HepG2 (cell line): ENCODE results near the gene NSFL1C. TPM values are rescaled to one million over a fixed set of nuclear protein-coding genes. Genes with fewer than 3 reads are reported as not detected.

ENCODE experiments used
- AGO1 ChIP-seq: fragments of 200-400 bp; formaldehyde crosslinking; IDR thresholded peaks from 2 replicates; pipeline ENCODE4 v1.6.1; 2017; ENCODE audit warnings: mild to moderate bottlenecking, low read depth, low read length, moderate library complexity; ENCODE audit not compliant: poor library complexity, severe bottlenecking
- HNF4A ChIP-seq: sonication (generic); formaldehyde crosslinking; IDR thresholded peaks from 2 replicates; pipeline ENCODE4 v1.4.0; 2020; ENCODE audit warnings: missing genetic modification reagents
- IRF2 ChIP-seq: IDR thresholded peaks from 2 replicates; pipeline ENCODE4 v1.6.1; 2018; ENCODE audit warnings: missing genetic modification reagents, missing compliant biosample characterization
- IRX3 ChIP-seq: sonication (generic); formaldehyde crosslinking; IDR thresholded peaks from 2 replicates; pipeline ENCODE4 v1.8.1; 2023; ENCODE audit warnings: mild to moderate bottlenecking, low read depth, missing genetic modification reagents, borderline replicate concordance
- JUND ChIP-seq: sonication (generic); formaldehyde crosslinking; IDR thresholded peaks from 2 replicates; pipeline ENCODE4 v1.8.0; 2022; ENCODE audit warnings: mild to moderate bottlenecking, missing genetic modification reagents
- KLF16 ChIP-seq, 2 experiments: sonication (generic) in 1 of 2; formaldehyde crosslinking in 1 of 2; IDR thresholded peaks; 2 replicates each; pipeline versions ENCODE4 v1.6.1 to v1.8.0; 2016 to 2023; ENCODE audit warnings: missing genetic modification reagents in 2 of 2, missing compliant biosample characterization in 1 of 2
- MAFK ChIP-seq, 2 experiments: IDR thresholded peaks in 1 of 2; conservative IDR thresholded peaks in 1 of 2; 2 replicates each; pipeline ENCODE4 v1.6.1; 2011; ENCODE audit warnings: improper control_type of control experiment in 2 of 2, low read length in 2 of 2
- MEF2D ChIP-seq: sonication (generic); formaldehyde crosslinking; IDR thresholded peaks from 2 replicates; pipeline ENCODE4 v1.5.1; 2020; ENCODE audit warnings: mild to moderate bottlenecking, missing genetic modification reagents
- NFATC3 ChIP-seq: sonication (generic); formaldehyde crosslinking; IDR thresholded peaks from 2 replicates; pipeline ENCODE4 v1.5.1; 2020; ENCODE audit warnings: mild to moderate bottlenecking, missing genetic modification reagents
- PHF21A ChIP-seq: sonication (generic); formaldehyde crosslinking; IDR thresholded peaks from 2 replicates; pipeline ENCODE4 v1.5.0; 2020; ENCODE audit warnings: mild to moderate bottlenecking, missing genetic modification reagents
- RARA ChIP-seq: IDR thresholded peaks from 2 replicates; pipeline ENCODE4 v1.6.1; 2016; ENCODE audit warnings: missing genetic modification reagents, missing compliant biosample characterization
- REST ChIP-seq, 2 experiments: IDR thresholded peaks; 2 replicates each; pipeline ENCODE4 v1.6.1; 2011 to 2012; ENCODE audit warnings: low read length in 2 of 2, borderline replicate concordance in 1 of 2, low read depth in 1 of 2, mild to moderate bottlenecking in 1 of 2, moderate library complexity in 1 of 2
- SAP130 ChIP-seq: IDR thresholded peaks from 2 replicates; pipeline ENCODE4 v1.6.1; 2016; ENCODE audit warnings: low read depth
- SMAD3 ChIP-seq: sonication (generic); formaldehyde crosslinking; IDR thresholded peaks from 2 replicates; pipeline ENCODE4 v1.4.0; 2020; ENCODE audit warnings: missing genetic modification reagents
- ZEB1 ChIP-seq: IDR thresholded peaks from 2 replicates; pipeline ENCODE4 v1.6.1; 2012; ENCODE audit warnings: mild to moderate bottlenecking, low read depth, inconsistent platforms; ENCODE audit not compliant: insufficient replicate concordance
- ZNF34 ChIP-seq: sonication (generic); formaldehyde crosslinking; IDR thresholded peaks from 2 replicates; pipeline ENCODE4 v1.4.0; 2020; ENCODE audit warnings: mild to moderate bottlenecking, missing genetic modification reagents, borderline replicate concordance
- ZNF605 ChIP-seq: sonication (generic); formaldehyde crosslinking; IDR thresholded peaks from 2 replicates; pipeline ENCODE4 v1.8.0; 2022; ENCODE audit warnings: mild to moderate bottlenecking, missing genetic modification reagents
- polyA plus RNA-seq, 8 experiments: library from polyadenylated mRNA; depleted of rRNA in 3 of 8; stranded (reverse) in 7 of 8; unstranded in 1 of 8; fragments of >200 nt; fragmentation: Illumina TruSeq in 4 of 8; extraction: Trizol in 4 of 8; gene quantifications; 2 replicates each; pipeline versions ENCODE4 v1.2.1 to v1.2.3, GENCODE V29; 2011 to 2016; ENCODE audit warnings: low read depth in 4 of 8, missing spikeins in 1 of 8, mixed read lengths in 1 of 8; ENCODE audit not compliant: insufficient read depth in 1 of 8
- total RNA-seq, 5 experiments: library from RNA; depleted of rRNA; stranded (reverse); fragments of >200 nt; fragmentation: Illumina TruSeq; extraction: Trizol; gene quantifications; 2 replicates each; pipeline ENCODE4 v1.2.3, GENCODE V29; 2016; ENCODE audit warnings: low read depth in 1 of 5
- TF ChIP-seq, protein P1 (sequence below): fragments of 450-650 bp; IDR thresholded peaks from 2 replicates; pipeline ENCODE4 v1.6.1; 2017
- TF ChIP-seq, protein P2 (sequence below): sonication (generic); formaldehyde crosslinking; IDR thresholded peaks from 2 replicates; pipeline ENCODE4 v1.5.0; 2020; ENCODE audit warnings: missing genetic modification reagents

Gene NSFL1C
- total and polyA plus RNA-seq, 2 of the 13 experiments (the other 11 are each of a cell fraction or from before 2014, with no cell fraction given): 22.9 to 62.7 TPM

DNA sequence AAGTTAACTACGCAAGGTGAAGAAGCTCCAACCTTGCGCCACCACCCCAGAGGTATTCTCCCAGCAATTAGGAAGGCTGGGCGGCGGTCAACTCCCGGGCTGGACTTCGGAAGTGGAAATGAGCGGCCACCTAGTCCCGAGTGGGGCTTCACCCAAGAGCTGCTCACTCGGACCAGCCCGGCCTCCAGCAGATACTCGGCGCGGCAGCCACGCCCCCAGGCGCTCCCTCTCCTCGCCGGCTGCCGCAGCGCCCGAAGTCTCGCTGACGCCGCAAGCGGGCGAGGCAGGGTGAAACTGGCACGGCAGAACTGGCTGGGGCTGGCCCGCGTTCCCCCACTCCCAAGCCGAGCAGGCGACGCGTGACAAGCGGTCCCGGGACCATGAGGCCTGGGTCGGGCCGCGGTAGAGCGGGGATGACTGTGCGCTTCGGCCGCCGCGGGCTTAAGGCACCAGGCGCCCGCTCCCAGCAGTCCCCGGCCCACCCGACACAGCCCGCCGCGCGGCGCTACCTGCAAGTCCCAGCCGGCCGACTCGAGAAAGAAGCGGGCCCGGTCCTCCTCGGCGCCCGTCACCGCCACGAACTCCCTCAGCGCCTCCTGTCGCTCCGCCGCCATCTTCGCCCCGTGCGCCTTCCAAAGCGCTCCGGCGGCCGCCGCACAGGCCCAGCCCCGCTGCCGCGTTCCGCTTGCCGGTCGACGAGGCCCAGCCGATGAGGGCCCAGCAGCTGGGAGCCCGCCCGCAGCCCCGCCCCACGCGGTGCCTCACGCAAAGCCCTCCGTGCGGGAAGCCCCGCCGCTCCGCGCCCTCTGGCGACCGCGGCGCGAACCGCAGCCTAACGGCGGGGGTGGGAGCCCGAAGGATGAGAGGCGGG is at the start of gene NSFL1C (continued):
- TF ChIP-seq, protein P1, sequence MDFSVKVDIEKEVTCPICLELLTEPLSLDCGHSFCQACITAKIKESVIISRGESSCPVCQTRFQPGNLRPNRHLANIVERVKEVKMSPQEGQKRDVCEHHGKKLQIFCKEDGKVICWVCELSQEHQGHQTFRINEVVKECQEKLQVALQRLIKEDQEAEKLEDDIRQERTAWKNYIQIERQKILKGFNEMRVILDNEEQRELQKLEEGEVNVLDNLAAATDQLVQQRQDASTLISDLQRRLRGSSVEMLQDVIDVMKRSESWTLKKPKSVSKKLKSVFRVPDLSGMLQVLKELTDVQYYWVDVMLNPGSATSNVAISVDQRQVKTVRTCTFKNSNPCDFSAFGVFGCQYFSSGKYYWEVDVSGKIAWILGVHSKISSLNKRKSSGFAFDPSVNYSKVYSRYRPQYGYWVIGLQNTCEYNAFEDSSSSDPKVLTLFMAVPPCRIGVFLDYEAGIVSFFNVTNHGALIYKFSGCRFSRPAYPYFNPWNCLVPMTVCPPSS: no peak
- TF ChIP-seq, protein P2, sequence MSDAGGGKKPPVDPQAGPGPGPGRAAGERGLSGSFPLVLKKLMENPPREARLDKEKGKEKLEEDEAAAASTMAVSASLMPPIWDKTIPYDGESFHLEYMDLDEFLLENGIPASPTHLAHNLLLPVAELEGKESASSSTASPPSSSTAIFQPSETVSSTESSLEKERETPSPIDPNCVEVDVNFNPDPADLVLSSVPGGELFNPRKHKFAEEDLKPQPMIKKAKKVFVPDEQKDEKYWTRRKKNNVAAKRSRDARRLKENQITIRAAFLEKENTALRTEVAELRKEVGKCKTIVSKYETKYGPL: no peak; the same call in 1 of the 2 replicates
- peak; percentile 1 to 37; a peak in 3 of 4 replicates for TF ChIP-seq MAFK (conservative IDR thresholded peaks at IDR 0.05 in 1 of 2, IDR thresholded peaks at IDR 0.05 in 1 of 2; ENCODE audit: low read length in 2 of 2)
- TF ChIP-seq HNF4A (CRISPR knock-in tag): no peak
- peak; percentile 98 for TF ChIP-seq PHF21A (CRISPR knock-in tag)
- peak; percentile 94; the same call in 1 of the 2 replicates for TF ChIP-seq IRF2
- peak; percentile 97; the same call in 1 of the 2 replicates for TF ChIP-seq IRX3 (CRISPR knock-in tag)
- TF ChIP-seq AGO1: peak; percentile 96
- peak in 1 of 2 experiments; percentile 98 for TF ChIP-seq KLF16 (CRISPR knock-in tag; IDR thresholded peaks at IDR 0.05)
- TF ChIP-seq MEF2D (CRISPR knock-in tag): peak; percentile 87
- TF ChIP-seq ZEB1: no peak
- peak; percentile 100 for TF ChIP-seq ZNF34 (CRISPR knock-in tag)
- TF ChIP-seq NFATC3 (CRISPR knock-in tag): no peak
- peak; percentile 95 for TF ChIP-seq ZNF605
- TF ChIP-seq REST (IDR thresholded peaks at IDR 0.05; ENCODE audit: borderline replicate concordance in 1 of 2, low read depth in 1 of 2, low read length in 2 of 2): peak in 1 of 2 experiments; percentile 83; a peak in 1 of 4 replicates
- TF ChIP-seq SAP130 (CRISPR knock-in tag): peak; percentile 98
- peak; percentile 89 for TF ChIP-seq JUND
- TF ChIP-seq RARA (CRISPR knock-in tag): peak; percentile 69
- TF ChIP-seq SMAD3 (CRISPR knock-in tag): peak; percentile 72
